ACHN (cell line): ENCODE data around the gene SLC25A47.

Experiments used
- DNase-seq: peaks from one replicate; pipeline ENCODE4 v3.0.0-alpha.2; 2015
- in situ Hi-C: cut with HindIII; loops from 2 replicates; pipeline ENCODE4 v1.10.0; 2017; ENCODE audit warnings: low sequenced_read_pairs, low pct_ligation_motif_present, low pct_unique_long_range_greater_than_20kb

SLC25A47 gene

GRCh38 chr14:100362311-100362927 is 39.3 kb downstream of the SLC25A47 start:
- DNase-seq, result no peak
- in situ Hi-C loops, result no loop called here

- in situ Hi-C loops, result no loop called here
- DNase-seq, result no peak
Observed at GRCh38 chr14:100363053-100363452, 39.9 kb downstream of the SLC25A47 start.

GRCh38 chr14:100364403-100364802 is 41.3 kb downstream of the SLC25A47 start:
- in situ Hi-C loops, result no loop called here
- DNase-seq, result no peak

- DNase-seq, result no peak
- in situ Hi-C loops, result no loop called here
Observed at GRCh38 chr14:100365741-100366140, 42.6 kb downstream of the SLC25A47 start.

- DNase-seq, result no peak
- in situ Hi-C loops, result no loop called here
Observed at GRCh38 chr14:100369019-100369418, 45.9 kb downstream of the SLC25A47 start.

GRCh38 chr14:100370003-100370402 is 46.9 kb downstream of the SLC25A47 start:
- DNase-seq, result no peak
- in situ Hi-C loops, result no loop called here

- in situ Hi-C loops, result no loop called here
- no peak for DNase-seq
Observed at GRCh38 chr14:100371773-100372172, 48.6 kb downstream of the SLC25A47 start.

DNA sequence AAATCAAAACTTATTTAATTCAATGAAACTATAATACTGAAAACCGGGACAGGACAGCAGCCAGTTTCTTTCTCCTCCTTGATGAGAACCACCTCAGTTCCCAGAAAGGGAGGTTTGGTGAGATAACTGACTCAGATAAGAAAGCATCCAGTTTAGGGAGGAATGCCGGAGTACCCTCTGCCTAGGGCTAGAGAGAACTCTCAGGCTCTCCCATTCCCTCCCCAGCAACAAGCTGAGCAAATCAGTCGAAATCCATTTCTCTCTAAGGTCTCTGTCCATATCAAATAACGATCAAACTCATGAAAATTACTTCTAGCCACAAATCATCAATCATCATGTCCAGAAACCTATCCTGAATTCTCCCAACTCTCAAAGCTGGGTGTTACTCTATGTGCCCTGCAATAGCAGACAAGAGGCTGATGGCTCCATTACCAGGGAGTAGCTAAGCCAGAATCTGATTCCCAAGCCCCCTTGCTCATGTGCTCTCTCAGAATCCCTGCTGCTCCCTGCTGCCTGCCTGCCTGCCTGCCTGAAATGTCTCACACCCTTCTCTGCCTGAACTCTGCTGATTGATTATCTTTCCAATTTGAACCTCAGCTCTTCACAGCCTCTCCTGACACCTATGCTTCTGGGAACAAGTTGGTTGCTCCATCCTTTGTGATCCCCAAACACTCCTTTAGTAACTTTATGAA is 49.4 kb downstream of the SLC25A47 start:
- in situ Hi-C loops, result no loop called here
- DNase-seq, result no peak

DNA sequence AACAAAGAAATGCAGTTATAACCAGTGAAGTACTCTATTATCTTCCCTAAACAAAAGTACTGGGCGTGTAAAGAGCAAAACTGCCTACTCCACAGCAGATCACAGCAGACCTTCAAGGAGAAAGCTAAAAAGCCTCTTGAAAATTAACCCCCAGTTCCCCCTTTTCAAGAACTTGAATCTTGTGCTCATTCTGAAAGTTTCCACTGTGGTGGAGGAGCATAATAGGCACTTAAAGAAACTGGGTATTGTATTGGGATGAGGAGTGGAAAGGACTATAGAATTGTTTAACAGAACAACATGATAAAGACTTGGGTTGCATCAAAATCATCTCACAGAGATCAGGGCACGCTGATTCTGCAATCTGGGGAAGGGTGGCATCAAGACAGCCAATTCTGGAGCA is 51.1 kb downstream of the SLC25A47 start:
- in situ Hi-C loops, result no loop called here

DNA sequence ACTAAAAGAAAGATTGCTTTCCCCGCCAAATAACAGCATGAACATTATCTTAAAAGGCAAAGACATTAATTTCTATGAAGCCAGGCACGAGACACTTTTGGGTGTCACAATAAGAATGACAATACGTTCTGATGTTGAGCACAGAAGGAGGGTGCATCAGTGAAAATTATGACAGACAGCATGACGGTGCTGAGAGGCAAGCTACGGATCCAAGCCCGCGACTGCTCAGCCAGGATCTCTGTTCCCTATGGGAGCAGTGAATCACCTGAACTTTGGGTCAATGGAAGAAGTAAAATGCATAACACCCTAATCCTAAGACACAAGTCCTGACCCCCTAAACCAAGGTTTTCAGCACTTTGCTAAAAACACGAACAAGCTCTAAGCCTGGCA is 51.7 kb downstream of the SLC25A47 start:
- in situ Hi-C loops, result no loop called here
- DNase-seq, result peak; percentile 38

More for the DNA sequence above, 51.1 kb downstream of the SLC25A47 start:
- no peak for DNase-seq

DNA sequence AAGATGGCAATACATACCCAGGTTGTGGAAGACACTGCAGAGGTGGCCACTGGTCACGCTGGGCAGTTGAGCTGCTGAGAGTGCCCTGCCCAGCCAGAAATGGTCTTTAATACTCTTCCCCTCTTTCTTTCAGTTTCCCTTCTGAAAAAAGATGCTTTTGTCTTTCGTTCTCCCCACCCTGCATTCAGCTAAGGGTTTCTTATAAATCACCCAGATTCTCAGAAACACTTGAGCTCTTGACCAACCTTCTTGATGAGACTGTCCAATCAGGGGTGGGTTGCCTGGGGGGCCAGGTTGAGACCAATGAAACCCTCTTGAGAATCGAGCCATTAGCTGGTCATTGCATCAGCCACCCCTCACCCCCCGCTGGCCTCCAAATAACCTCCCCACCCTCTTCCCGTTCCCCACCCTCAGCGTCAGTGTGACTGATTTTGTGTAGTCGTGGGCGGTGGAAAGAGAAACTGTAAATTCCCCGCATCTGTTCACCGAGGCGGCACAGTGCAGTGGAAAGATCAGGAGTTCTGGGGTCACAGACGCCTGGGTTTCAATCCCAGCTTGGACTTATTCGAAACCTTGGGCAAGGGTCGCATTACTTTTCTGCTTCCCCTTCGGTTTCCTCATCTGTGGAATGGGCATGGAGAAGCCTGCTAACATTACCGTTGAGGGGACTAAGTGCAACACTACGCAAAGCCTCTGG is 52.3 kb downstream of the SLC25A47 start:
- peak; percentile 91 for DNase-seq
- in situ Hi-C loops, result no loop called here

GRCh38 chr14:100375963-100376735 is 53.0 kb downstream of the SLC25A47 start, which contains the start of gene WDR25:
Gene WDR25, plus strand, starts transcription at chr14:100376485.
- in situ Hi-C loops, result no loop called here
- DNase-seq, result peak; percentile 94

GRCh38 chr14:100376751-100377171 is 53.6 kb downstream of the SLC25A47 start:
- peak; percentile 70 for DNase-seq
- in situ Hi-C loops, result no loop called here
